ENCODE measurements around the gene LRG1.

DNA sequence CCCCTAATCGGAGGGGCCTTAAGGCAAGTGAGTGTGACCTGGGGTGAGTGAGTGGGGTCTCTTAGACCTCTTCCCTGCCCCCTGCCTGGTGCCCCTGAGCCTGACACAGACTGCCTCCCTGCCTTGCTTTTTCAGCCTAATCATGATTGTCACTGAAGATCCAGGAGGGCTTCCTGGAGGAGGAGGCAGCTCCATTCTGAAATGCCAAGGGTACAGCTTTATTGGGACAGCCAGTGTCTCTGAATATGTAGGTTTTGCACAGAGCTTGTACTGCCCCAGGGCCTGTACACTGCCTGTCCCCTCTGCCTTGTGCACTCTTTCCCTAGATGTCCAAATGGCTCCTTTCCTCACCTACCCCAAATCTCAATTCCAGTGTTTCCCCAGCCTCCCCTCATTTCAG lies 45.7 kb upstream of the LRG1 start:
- TF ChIP-seq, protein P1, sequence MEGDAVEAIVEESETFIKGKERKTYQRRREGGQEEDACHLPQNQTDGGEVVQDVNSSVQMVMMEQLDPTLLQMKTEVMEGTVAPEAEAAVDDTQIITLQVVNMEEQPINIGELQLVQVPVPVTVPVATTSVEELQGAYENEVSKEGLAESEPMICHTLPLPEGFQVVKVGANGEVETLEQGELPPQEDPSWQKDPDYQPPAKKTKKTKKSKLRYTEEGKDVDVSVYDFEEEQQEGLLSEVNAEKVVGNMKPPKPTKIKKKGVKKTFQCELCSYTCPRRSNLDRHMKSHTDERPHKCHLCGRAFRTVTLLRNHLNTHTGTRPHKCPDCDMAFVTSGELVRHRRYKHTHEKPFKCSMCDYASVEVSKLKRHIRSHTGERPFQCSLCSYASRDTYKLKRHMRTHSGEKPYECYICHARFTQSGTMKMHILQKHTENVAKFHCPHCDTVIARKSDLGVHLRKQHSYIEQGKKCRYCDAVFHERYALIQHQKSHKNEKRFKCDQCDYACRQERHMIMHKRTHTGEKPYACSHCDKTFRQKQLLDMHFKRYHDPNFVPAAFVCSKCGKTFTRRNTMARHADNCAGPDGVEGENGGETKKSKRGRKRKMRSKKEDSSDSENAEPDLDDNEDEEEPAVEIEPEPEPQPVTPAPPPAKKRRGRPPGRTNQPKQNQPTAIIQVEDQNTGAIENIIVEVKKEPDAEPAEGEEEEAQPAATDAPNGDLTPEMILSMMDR (IDR thresholded peaks at IDR 0.05), result no peak
- no peak for TF ChIP-seq POLR2AphosphoS5 (IDR thresholded peaks at IDR 0.05)
